CD4-positive, alpha-beta T cell treated with Interleukin-21 for 1 hour (primary cell): ENCODE measurements around the gene RAP2A.

Experiments used
- DNase-seq: peaks from one replicate; pipeline ENCODE4 v3.0.0-alpha.2; 2020

Gene RAP2A

GRCh38 chr13:97433727-97434396 is at the start of gene RAP2A:
Gene RAP2A (plus strand): TSS chr13:97434169. CDS start chr13:97434471, 302 bp downstream.
- DNase-seq: peak; percentile 92

DNA sequence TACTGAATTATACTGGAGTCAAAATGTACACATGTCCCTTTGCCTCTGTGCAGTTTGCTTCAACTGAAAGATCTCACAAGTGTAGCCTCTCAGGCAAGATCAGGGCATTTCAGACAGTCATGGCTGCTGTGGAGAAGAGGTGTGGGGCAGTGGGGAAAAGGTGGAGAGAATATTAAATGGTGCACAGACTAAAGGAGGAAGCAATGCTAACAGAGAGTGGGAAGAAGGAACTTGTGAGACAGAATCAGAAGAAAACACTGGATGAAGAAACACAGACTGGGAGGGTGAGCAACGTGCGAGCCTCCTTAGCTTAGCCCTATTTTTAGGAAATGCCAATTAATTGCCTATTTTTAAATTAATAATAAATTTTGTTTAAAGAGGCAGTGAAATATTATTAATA is 49.6 kb upstream of the RAP2A start:
- DNase-seq: no peak

- DNase-seq: no peak
Observed at GRCh38 chr13:97385146-97385545, 48.8 kb upstream of the RAP2A start.

- no peak for DNase-seq
Observed at GRCh38 chr13:97385854-97386253, 48.1 kb upstream of the RAP2A start.

DNA sequence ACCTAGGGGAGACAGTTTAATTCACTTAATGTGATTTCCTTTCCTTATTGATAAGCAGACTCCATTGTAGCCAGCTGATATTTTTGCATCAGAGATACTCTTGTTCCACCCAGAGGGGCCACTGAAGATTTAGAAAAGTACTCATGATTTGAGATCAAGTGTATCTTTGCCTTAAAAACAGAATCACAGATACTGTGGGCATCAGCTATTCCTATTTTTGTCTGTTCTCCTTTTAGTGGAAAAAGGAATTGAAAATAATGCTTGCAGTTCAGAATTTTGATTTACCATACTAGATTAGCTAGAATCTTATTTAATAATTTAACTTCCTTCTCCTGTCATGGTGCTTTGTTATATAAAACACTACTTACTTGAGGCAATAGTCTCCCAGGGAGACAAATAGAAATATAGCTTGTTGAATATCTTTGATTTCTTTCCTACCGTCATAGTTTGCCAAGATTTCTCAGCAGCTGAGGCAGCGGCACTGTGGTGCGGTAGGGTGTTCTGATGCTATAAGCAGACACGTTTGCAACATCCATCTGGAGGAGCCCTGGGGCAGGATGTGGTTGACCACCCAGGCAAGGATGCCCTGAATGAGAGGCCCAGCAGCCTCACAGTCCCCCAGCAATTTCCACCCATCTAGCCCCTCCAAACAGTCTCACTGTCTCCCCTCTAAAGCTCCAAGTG is 47.0 kb upstream of the RAP2A start:
- peak; percentile 13 for DNase-seq

DNA sequence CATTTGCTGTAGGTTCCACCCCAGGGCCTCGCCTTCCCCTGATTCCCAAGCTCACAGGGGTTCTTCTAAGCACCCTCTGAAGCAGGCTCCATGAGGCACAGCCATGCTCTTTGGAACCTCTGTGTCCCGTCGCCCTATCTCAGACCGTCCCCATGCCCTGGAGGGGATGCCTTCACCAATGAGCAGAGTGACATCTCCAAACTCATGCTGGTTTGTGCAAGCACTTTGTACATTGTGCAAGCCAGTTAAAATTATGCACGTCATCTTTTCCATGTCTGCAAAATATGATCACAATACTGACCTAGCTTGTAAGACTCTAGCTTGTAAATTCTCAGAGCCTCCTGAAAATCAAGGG is 46.5 kb upstream of the RAP2A start:
- DNase-seq: no peak

GRCh38 chr13:97387890-97388289 is 46.1 kb upstream of the RAP2A start:
- no peak for DNase-seq

GRCh38 chr13:97388373-97388772 is 45.6 kb upstream of the RAP2A start:
- DNase-seq: no peak

DNA sequence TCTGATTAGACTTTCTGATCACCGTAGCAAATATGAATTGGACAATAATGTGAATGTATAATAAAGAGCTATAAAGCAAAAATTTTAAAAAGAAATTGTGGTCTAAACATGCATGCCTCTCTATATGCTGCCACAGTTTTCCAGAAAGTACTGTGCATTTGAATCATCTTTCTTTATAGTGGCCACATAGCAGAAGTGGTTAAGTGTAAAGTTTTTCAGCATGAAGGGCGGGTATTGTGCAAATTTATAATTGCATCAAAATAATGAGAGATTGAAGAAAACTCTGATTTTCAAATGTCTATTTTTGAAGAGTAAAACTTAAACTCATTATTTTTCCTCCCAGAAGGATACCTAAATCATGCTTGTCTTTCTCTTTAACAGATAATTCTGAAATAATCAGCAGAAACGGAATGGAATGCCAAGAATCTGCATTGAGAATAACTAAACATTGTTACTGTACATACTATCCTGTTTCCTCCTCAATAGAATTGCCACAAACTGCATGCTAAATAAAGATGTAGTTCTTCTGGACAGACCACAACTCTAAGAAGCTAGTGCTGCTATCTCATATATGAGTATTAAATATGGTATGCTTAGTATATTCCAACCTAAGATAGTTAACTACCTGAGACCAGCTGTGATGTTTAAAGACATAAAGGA is 42.9 kb upstream of the RAP2A start:
- DNase-seq: no peak

- no peak for DNase-seq
Observed at GRCh38 chr13:97392020-97392419, 41.9 kb upstream of the RAP2A start.

GRCh38 chr13:97394542-97394941 is 39.4 kb upstream of the RAP2A start:
- no peak for DNase-seq

DNA sequence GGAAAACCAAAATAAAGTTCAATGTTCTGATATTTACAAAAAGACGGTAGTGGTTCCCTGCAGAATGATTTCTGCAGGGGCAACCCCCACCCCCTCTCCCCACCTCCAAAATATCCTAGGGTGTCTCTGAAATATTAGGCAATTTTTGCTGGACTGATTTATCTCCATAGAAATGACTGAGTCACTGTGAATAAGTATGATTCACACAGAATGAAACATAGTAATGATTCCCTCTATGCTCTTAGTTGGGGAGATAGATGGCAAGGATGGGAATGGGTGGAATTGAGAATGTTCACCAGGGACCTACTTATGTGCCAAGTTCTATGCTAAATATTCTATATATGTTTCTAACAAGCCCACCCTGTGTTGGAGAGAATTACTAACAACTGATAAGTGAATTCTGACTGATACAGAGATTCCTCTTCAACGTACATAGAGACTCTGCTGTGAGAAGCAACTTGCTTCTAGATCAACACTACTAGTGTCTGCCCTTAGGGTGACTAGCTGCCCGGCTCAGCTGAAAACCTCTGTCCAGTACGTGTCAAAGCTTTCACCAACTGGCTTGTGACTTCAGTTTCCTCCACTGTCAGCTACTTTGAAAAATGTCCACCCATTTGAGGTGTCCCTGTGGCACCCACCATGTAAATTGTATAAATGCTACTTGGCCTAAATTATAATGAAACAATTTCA is 38.4 kb upstream of the RAP2A start:
- no peak for DNase-seq

DNA sequence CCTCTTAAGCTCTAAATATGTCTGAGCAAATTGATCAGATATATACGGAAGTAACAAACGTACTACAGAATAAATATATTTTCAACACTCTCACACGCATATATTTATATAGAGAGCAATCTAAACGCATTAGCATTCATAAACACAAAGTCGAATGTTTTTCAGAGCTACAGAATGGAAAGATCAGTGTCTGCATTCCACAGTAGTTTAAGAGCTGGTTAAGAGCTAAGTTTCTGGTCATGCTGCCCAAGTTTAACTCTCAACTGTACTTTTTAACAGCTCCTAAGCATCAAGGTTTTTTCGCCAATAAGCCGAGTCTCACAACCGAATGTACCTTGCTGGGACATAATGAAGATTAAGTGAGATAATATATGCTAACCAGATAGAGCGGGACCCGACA is 36.7 kb upstream of the RAP2A start:
- no peak for DNase-seq

GRCh38 chr13:97401421-97401820 is 32.5 kb upstream of the RAP2A start:
- no peak for DNase-seq

GRCh38 chr13:97403893-97404750 is 29.8 kb upstream of the RAP2A start:
- DNase-seq: no peak

- DNase-seq: no peak
Observed at GRCh38 chr13:97407540-97407939, 26.4 kb upstream of the RAP2A start.

DNA sequence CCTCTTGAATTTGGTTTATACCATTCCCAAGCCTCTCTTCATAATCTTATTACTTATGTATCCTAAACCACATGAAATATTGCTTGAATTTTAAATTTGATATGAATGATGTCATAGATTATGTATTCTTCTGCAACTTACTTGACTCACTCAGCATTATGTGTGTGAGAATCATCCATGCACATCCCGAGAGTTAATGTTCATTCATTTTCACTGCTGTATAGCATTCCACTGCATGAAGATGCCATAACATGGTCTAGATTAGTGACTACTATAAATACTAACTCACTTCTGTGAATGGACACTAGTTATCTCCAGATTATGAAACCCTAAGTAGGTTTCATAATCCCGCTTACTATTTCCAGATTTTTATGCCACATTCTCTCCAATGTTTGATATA is 25.0 kb upstream of the RAP2A start:
- DNase-seq: no peak

DNA sequence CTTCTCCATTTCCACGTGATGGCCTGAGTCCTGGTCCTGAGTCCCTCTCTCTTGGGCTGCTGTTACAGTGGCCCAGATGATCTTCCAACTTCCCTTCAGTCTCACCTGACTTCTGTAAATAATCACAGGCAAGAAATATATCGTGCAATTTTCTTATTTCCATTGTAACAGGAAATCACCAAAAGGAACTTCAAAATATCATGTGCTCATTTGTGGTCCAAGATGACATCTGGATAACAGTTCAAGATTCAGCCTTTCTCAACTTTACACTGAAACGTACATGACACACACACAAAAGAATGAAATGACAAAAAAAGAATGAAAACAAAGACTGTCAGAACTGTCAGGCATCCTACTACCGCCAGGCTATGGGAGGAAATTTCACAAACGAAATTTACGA is 22.0 kb upstream of the RAP2A start:
- no peak for DNase-seq

DNA sequence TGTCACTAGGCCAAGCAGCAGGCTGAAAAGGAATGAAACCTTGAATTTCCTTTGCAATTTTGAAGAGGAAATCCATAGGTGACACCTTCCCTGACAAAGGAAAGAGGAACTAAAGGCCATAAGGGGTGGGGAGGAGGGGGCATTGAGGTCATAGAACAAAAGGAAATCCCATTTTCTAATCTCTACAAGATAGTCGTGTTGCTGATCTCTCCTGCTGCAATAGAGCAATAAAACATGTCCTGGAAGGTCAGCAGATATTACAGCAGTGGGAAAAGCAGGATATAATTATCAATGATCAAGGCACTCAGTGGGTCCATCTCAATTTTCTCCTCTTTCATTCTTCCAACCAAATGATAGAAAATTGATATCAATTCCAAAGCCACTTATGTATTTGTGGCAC is 20.3 kb upstream of the RAP2A start:
- DNase-seq: no peak

GRCh38 chr13:97414392-97414791 is 19.6 kb upstream of the RAP2A start:
- no peak for DNase-seq

DNA sequence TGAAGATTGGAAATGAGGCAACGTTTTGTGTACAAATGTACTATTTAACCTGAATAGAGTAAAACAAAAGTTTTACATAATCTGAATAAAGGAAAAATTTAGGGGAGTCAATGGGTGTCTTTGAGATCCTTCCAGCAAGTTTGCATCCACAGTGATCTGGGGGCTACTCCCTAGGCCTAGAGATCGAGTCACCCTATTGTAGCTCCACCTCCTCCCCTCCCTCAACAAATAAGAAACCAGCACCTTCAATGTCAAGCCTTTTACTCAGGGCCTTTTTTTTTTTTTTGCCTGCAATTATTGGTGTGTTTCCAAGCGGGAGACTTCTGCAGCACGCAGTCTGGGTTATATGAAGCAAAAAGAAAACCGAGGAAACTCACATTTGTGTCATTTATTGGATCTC is 16.3 kb upstream of the RAP2A start:
- no peak for DNase-seq

GRCh38 chr13:97422118-97423054 is 11.6 kb upstream of the RAP2A start:
- DNase-seq: no peak
